Kidney (tissue), 14 donors: ENCODE data around the gene SGCA. TPM values are rescaled to one million over a fixed set of nuclear protein-coding genes. Genes with fewer than 3 reads are reported as not detected.

Experiments
- DNase-seq, 5 donors: peaks; one replicate each; pipeline ENCODE4 v3.0.0-alpha.2; 2013 to 2020
- FAIRE-seq: peaks from 2 replicates; lab custom pipeline; 2012; peaks lifted over from hg19 to GRCh38; lab: Jason Lieb, UNC
- H3K27ac ChIP-seq, 2 donors: one replicate each; pipeline ENCODE4 v1.7.0; 2013; ENCODE audit warnings: low read depth in 2 of 2, low read length in 2 of 2, inconsistent platforms in 1 of 2
- H3K27me3 ChIP-seq: one replicate; pipeline ENCODE4 v1.7.1; 2013; ENCODE audit warnings: low read length, inconsistent platforms; ENCODE audit not compliant: control insufficient read depth, insufficient read depth
- H3K36me3 ChIP-seq, 3 donors: one replicate each; pipeline versions ENCODE4 v1.7.0 to v1.7.1; 2013; ENCODE audit warnings: low read length in 3 of 3, control low read depth in 1 of 3, inconsistent platforms in 1 of 3; ENCODE audit not compliant: insufficient read depth in 3 of 3, control insufficient read depth in 2 of 3
- H3K4me1 ChIP-seq, 3 donors: one replicate each; pipeline versions ENCODE4 v1.7.0 to v1.7.1; 2013; ENCODE audit warnings: low read length in 3 of 3, inconsistent platforms in 1 of 3, low read depth in 1 of 3; ENCODE audit not compliant: control insufficient read depth in 2 of 3, insufficient read depth in 2 of 3
- H3K4me3 ChIP-seq, 3 donors: one replicate each; pipeline versions ENCODE4 v1.7.0 to v1.8.1; 2013; ENCODE audit warnings: low read length in 3 of 3, control low read depth in 1 of 3, inconsistent platforms in 1 of 3
- H3K9ac ChIP-seq, 3 donors: one replicate each; pipeline versions ENCODE4 v1.7.0 to v1.7.1; 2013; ENCODE audit warnings: low read length in 3 of 3, control low read depth in 1 of 3, inconsistent platforms in 1 of 3
- H3K9me3 ChIP-seq, 3 donors: one replicate each; pipeline versions ENCODE4 v1.7.0 to v1.7.1; 2013; ENCODE audit warnings: low read length in 3 of 3, control low read depth in 1 of 3, inconsistent platforms in 1 of 3; ENCODE audit not compliant: control insufficient read depth in 2 of 3, insufficient read depth in 1 of 3
- CTCF ChIP-seq: IDR thresholded peaks from 3 replicates; pipeline ENCODE4 v1.5.1; 2012; ENCODE audit warnings: mild to moderate bottlenecking, moderate library complexity, borderline replicate concordance; ENCODE audit not compliant: insufficient read depth; ENCODE audit errors: extremely low read depth
- intact Hi-C: fragments of 100-400 bp; cut with DNase I; formaldehyde crosslinking; loops from one replicate; pipeline ENCODE4 v1.11.1; 2022
- polyA plus RNA-seq: library from polyadenylated mRNA; stranded (reverse); fragments of 350-450 nt; fragmentation: Illumina TruSeq; extraction: RNeasy Lipid Tissue Mini Kit (QIAGEN cat#74804); gene quantifications from one replicate; pipeline ENCODE4 v1.2.3, GENCODE V29; 2014; ENCODE audit warnings: low read depth, low replicate concordance; ENCODE audit not compliant: insufficient read depth
- total RNA-seq: library from RNA; stranded (reverse); fragmentation: NEBNext Ultra II Directional; extraction: Animal tissue kit (Norgen Biotek cat#: 25700); gene quantifications from one replicate; pipeline ENCODE4 v1.2.1, GENCODE V29; 2021
- donor health status: control.
- donor health status: control.
- donor health status: control.
- donor health status: control.
- donor health status: control.
- donor health status: DM: yes; HTN: yes; CAD: no.
- donor health status: Normal renal cell carcinoma (clear cell type).

Gene SGCA
- total and polyA plus RNA-seq, 2 donors from 2014 or later, result 4.2 to 5.5 TPM

- Histone ChIP-seq H3K4me1 (peaks cover 0 to 3% (median 3%) of the 10 kb centered on the region in 3 donors), H3K36me3 (no peaks in the 10 kb centered on the region), H3K9ac (no peak overlapping the region), H3K4me3 (no peak overlapping the region), H3K27ac (no peak overlapping the region), H3K9me3 (no peaks in the 10 kb centered on the region), H3K27me3 (no peaks in the 10 kb centered on the region)
- FAIRE-seq (no peak), DNase-seq (no peak)
- no peak for TF ChIP-seq CTCF
- intact Hi-C loops, result no loop called here
Observed at GRCh38 chr17:50183421-50183994, 17.7 kb downstream of the SGCA start.

- DNase-seq (peak in 2 of 5 donors; percentile 33 to 63), FAIRE-seq (no peak)
- intact Hi-C loops, result no loop called here
- H3K9ac ChIP-seq, result no peak overlapping the region
- H3K27me3 ChIP-seq, result no peaks in the 10 kb centered on the region
- H3K9me3 ChIP-seq, result no peaks in the 10 kb centered on the region
- no peaks in the 10 kb centered on the region for H3K36me3 ChIP-seq
- TF ChIP-seq CTCF, result no peak
- H3K4me3 ChIP-seq, result no peak overlapping the region
- H3K4me1 ChIP-seq, result no peaks in the 10 kb centered on the region
- H3K27ac ChIP-seq, result no peak overlapping the region
Observed at GRCh38 chr17:50184064-50184463, 18.3 kb downstream of the SGCA start.

- no peak overlapping the region for H3K27ac ChIP-seq
- no peak overlapping the region for H3K4me3 ChIP-seq
- DNase-seq, result no peak
- TF ChIP-seq CTCF, result no peak
- FAIRE-seq, result no peak
- H3K36me3 ChIP-seq, result no peaks in the 10 kb centered on the region
- no peaks in the 10 kb centered on the region for H3K4me1 ChIP-seq
- no peak overlapping the region for H3K9ac ChIP-seq
- intact Hi-C loops, result no loop called here
- H3K27me3 ChIP-seq, result no peaks in the 10 kb centered on the region
- H3K9me3 ChIP-seq, result no peaks in the 10 kb centered on the region
Observed at GRCh38 chr17:50184611-50185398, 19.0 kb downstream of the SGCA start.
